Renal cortex interstitium (tissue), 15 donors: ENCODE measurements around the gene ABCC1. TPM values are rescaled to one million over a fixed set of nuclear protein-coding genes. Genes with fewer than 3 reads are reported as not detected.
"Not testable (repeated sequence)": the region's sequence is repeated elsewhere in the genome, so short reads cannot be mapped to it uniquely, and the experiment has no call there.

ENCODE experiments used
- DNase-seq, 11 donors: peaks; one replicate each; pipeline ENCODE4 v3.0.0-alpha.2; 2013; ENCODE audit warnings: low read depth in 9 of 11, low spot score in 4 of 11; ENCODE audit errors: extremely low read depth in 1 of 11
- long read RNA-seq, 16 experiments: transcript quantifications; one replicate each; lab custom pipeline, GENCODE V29; 2026
- polyA plus RNA-seq, 3 donors: library from polyadenylated mRNA; unstranded; fragments of 120-200 nt; gene quantifications; one replicate each; pipeline ENCODE4 v1.2.1, GENCODE V29; 2013; ENCODE audit not compliant: insufficient read length in 3 of 3

ABCC1 gene
- 10 to 100 TPM; 24.7 to 35.0 (median 25.4) TPM for polyA plus RNA-seq
- long read RNA-seq, donor 1, partial matches to known transcripts, result 0 of 2 reads
- long read RNA-seq, donor 1, other reads (novel, unspliced or antisense), result 0 of 2 reads
- long read RNA-seq, donor 2, result 0 reads
- long read RNA-seq, donor 3, full-length matches to known transcripts, result 2 of 13 reads
- long read RNA-seq, donor 3, partial matches to known transcripts, result 11 of 13 reads
- long read RNA-seq, donor 3, other reads (novel, unspliced or antisense), result 0 of 13 reads
- long read RNA-seq, donor 4, result 0 reads
- long read RNA-seq, donor 5, result 0 reads
- long read RNA-seq, donor 6, partial matches to known transcripts, result 0 of 3 reads
- long read RNA-seq, donor 6, other reads (novel, unspliced or antisense), result 0 of 3 reads
- long read RNA-seq, donor 7, result 0 reads
- long read RNA-seq, donor 8, result 0 reads
- long read RNA-seq, donor 9, partial matches to known transcripts, result 8 of 9 reads
- long read RNA-seq, donor 9, other reads (novel, unspliced or antisense), result 0 of 9 reads
- long read RNA-seq, donor 10, result 0 reads
- long read RNA-seq, donor 11, partial matches to known transcripts, result 0 of 1 reads
- long read RNA-seq, donor 11, other reads (novel, unspliced or antisense), result 0 of 1 reads
- long read RNA-seq, donor 12, full-length matches to known transcripts, result 1 of 1 reads
- long read RNA-seq, donor 12, partial matches to known transcripts, result 0 of 1 reads
- long read RNA-seq, donor 12, other reads (novel, unspliced or antisense), result 0 of 1 reads
- long read RNA-seq, donor 13, result 0 reads
- long read RNA-seq, donor 14, full-length matches to known transcripts, result 1 of 1 reads
- long read RNA-seq, donor 14, partial matches to known transcripts, result 0 of 1 reads
- long read RNA-seq, donor 14, other reads (novel, unspliced or antisense), result 0 of 1 reads
- long read RNA-seq, donor 15, result 0 reads
- long read RNA-seq, donor 16, full-length matches to known transcripts, result 2 of 7 reads
- long read RNA-seq, donor 16, partial matches to known transcripts, result 5 of 7 reads
- long read RNA-seq, donor 16, other reads (novel, unspliced or antisense), result 0 of 7 reads

GRCh38 chr16:15949210-15950160 is at the start of gene ABCC1:
ABCC1 (plus strand) TSS chr16:15949616; CDS start chr16:15949752, 136 bp downstream.
- peak in 1 of 11 donors; percentile 50 for DNase-seq

GRCh38 chr16:15900357-15900756 is 49.1 kb upstream of the ABCC1 start:
- DNase-seq, result no peak

DNA sequence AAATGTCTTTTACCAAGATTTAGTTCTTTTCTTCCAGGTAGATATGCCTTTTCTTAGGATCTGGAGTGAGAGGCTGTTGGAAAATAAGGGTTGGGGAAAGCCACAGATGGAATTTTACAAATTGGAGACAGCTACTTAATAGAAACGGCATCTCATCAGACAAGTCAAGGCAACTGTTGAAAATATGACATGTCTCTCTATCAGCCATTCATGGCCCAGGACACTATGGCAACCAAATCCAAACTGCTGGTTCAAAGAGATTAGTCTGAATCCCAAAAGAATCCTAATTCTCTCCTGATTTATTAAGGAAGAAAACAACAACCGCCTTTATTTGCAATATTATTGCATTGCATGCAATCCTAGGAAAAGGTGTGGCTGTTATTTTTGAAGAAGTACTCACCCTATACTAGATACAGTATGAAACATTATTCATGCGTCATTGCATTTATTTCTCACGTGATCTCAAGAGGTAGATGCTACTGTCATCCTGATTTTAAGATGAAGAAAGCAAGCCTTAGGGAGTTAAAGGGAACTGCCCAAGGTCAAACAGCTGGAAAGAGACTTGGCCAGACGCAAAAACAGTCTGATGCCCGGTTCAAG is 48.4 kb upstream of the ABCC1 start:
- no peak for DNase-seq

DNA sequence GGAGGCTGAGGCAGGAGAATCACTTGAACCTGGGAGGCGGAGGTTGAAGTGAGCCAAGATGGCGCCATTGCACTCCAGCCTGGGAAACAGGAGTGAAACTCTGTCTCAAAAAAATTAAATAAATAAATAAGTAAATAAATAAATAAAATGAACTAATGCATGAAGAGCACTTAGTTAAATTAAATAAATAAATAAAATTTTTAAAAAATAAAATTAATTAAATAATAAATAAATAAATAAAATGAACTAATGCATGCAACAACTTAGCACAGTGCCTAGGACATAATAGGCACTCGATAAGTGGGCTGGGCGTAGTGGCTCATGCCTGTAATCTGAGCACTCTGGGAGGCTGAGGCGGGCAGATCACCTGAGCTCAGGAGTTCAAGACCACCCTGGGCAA is 45.5 kb upstream of the ABCC1 start:
- no peak for DNase-seq

- DNase-seq, result no peak
Measured at GRCh38 chr16:15906439-15906838, 43.0 kb upstream of the ABCC1 start.

DNA sequence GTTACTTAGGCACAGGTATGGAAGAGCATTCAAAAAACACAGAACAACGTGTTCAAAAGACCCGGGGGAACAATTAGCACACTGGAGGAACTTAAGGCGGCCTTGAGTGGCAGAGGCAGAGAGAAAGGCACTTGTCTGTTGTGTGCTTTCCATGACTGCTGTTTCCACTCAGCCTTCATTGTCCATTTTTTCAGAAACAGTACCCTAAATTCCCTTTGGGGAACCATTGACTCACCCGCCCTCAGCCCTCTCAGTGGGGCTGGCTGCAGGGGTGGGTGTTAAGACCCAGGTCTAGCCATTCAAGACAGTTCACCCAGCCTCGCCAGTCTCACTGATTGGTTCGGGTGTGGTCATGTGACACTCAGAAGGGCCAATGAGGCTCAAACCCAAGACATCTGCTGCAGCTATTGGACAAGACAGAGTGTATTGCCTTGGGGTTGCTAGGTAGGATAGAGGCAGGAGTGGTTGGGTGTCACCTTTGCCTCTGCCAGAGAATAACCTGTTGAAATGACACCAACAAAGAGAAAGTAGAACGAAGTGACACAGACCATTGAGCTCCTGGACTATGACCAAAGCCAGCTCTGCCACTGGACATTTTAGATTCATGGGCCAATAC is 41.4 kb upstream of the ABCC1 start:
- DNase-seq, result no peak

- no peak for DNase-seq
Measured at GRCh38 chr16:15911198-15911597, 38.2 kb upstream of the ABCC1 start.

GRCh38 chr16:15913046-15913698 is 36.2 kb upstream of the ABCC1 start:
- no peak for DNase-seq

GRCh38 chr16:15915555-15916081 is 33.8 kb upstream of the ABCC1 start:
- DNase-seq, result no peak

GRCh38 chr16:15916323-15916722 is 33.1 kb upstream of the ABCC1 start:
- no peak for DNase-seq

DNA sequence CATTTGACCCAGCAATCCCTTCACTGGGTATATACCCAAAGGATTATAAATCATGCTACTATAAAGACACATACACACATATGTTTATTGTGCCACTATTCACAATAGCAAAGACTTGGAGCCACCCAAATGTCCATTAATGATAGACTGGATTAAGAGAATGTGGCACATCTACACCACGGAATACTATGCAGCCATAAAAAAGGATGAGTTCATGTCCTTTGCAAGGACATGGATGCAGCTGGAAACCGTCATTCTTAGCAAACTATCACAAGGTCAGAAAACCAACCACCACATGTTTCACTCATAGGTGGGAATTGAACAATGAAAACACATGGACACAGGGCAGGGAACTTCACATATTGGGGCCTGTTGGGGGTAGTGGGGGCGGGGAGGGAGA is 31.1 kb upstream of the ABCC1 start:
- DNase-seq, result not testable (repeated sequence)

DNA sequence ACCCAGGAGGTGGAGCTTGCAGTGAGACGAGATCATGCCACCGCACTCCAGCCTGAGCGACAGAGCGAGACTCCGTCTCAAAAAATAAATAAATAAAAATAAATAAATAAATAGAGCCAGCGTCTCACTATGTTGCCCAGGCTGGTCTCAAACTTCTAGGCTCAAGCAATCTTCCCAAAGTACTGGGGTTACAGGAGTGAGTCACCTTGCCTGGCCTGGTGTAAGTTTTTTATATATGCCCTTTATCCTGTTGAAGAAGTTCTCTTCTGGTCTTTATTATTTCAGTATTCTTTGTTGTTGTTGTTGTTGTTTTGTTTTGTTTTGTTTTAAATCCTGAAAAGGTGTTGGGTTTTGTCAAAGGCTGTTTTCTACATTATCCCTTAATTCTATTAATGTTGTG is 30.1 kb upstream of the ABCC1 start:
- no peak for DNase-seq

- DNase-seq, result no peak
Measured at GRCh38 chr16:15924996-15925395, 24.4 kb upstream of the ABCC1 start.

DNA sequence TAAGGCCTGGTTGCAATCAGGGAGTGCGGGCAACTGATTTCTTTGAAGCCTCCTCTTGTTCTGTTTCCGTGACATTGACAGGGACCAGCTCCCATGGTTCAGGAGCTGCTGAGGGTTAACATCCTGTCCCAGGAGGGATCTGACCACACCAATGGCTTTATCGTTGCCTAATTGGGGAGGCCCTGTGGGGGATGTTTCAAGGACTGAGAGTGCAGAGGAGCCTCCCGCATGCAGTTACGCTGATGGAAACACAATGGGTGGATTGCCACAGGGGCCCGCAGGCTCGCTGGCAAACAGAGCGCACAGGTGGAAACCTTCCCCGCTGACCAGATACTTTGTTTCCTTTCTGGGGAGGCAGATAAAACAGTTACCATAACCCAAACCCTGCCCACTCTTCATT is 23.8 kb upstream of the ABCC1 start:
- DNase-seq, result no peak

GRCh38 chr16:15928261-15929104 is 20.9 kb upstream of the ABCC1 start:
- DNase-seq, result no peak

DNA sequence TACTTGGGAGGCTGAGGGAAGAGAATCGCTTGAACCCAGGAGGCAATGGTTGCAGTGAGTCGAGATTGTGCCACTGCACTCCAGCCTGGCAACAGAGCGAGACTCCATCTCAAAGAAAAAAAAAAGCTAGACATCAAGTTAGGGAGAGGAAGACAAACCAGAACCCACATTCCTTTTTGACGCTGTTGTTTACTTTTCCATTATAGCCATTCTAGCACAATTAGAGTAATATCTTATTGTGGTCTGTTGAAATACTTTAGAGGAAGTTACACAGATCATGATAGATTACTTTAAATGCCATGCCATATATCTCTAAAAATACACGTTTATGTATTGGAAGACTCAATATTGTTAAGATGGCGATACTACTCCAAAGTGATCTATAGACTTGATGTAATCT is 16.5 kb upstream of the ABCC1 start:
- DNase-seq, result no peak
